WTC11 (cell line): Measurements from ENCODE around the gene NUDT17. TPM values are rescaled to one million over a fixed set of nuclear protein-coding genes. Genes with fewer than 3 reads are reported as not detected.

ENCODE experiments used
- ATAC-seq: fragments of 200-7000 bp; cut with Tn5 transposase; 2 replicates; pipeline ENCODE4 v1.10.0; 2021; ENCODE audit warnings: mild to moderate bottlenecking, moderate library complexity
- CTCF ChIA-PET: fragments of 300-600 bp; sonication (Branson Sonifier 250); formaldehyde crosslinking; loops from one replicate; lab custom pipeline; 2021; ENCODE audit warnings: antibody characterized with exemption; lab: Charles Lee
- POLR2A ChIA-PET: fragments of 350-600 bp; sonication (Branson Sonifier 250); formaldehyde crosslinking; loops from one replicate; lab custom pipeline; 2021; ENCODE audit warnings: antibody characterized with exemption; lab: Charles Lee
- DNase-seq: peaks from one replicate; pipeline ENCODE4 v3.0.0; 2021; ENCODE audit warnings: low spot score
- H3K27ac Mint-ChIP-seq: 2 replicates; pipeline ENCODE4 v1.8.0; 2021; ENCODE audit warnings: mixed read lengths
- H3K27me3 Mint-ChIP-seq: 2 replicates; pipeline ENCODE4 v1.8.0; 2021; ENCODE audit warnings: low read depth, mild to moderate bottlenecking, moderate library complexity, mixed read lengths
- H3K36me3 Mint-ChIP-seq: 2 replicates; pipeline ENCODE4 v1.8.0; 2021; ENCODE audit warnings: mixed read lengths
- H3K4me1 Mint-ChIP-seq: 2 replicates; pipeline ENCODE4 v1.8.0; 2022; ENCODE audit warnings: mixed read lengths
- H3K4me3 Mint-ChIP-seq: 2 replicates; pipeline ENCODE4 v1.8.0; 2021; ENCODE audit warnings: mild to moderate bottlenecking, moderate library complexity, mixed read lengths
- H3K9me3 Mint-ChIP-seq: 2 replicates; pipeline ENCODE4 v1.8.0; 2021; ENCODE audit warnings: mixed read lengths
- ERG ChIP-seq: fragments of 250-450 bp; sonication (Bioruptor Pico); IDR thresholded peaks from 2 replicates; pipeline ENCODE4 v1.8.0; 2021; ENCODE audit warnings: mild to moderate bottlenecking
- ESRRA ChIP-seq: sonication (generic); formaldehyde crosslinking; IDR thresholded peaks from 2 replicates; pipeline ENCODE4 v1.8.1; 2022; ENCODE audit warnings: mild to moderate bottlenecking, missing genetic modification reagents, borderline replicate concordance
- ETV6 ChIP-seq: sonication (generic); formaldehyde crosslinking; IDR thresholded peaks from 2 replicates; pipeline ENCODE4 v1.8.1; 2022; ENCODE audit warnings: mild to moderate bottlenecking, missing genetic modification reagents
- FOXP1 ChIP-seq: sonication (generic); formaldehyde crosslinking; IDR thresholded peaks from 2 replicates; pipeline ENCODE4 v1.8.0; 2022; ENCODE audit warnings: missing genetic modification reagents, mild to moderate bottlenecking, moderate library complexity, borderline replicate concordance
- GABPB1 ChIP-seq: sonication (generic); formaldehyde crosslinking; IDR thresholded peaks from 2 replicates; pipeline ENCODE4 v1.8.1; 2023; ENCODE audit warnings: mild to moderate bottlenecking, missing genetic modification reagents
- GRHL2 ChIP-seq: fragments of 250-450 bp; sonication (Bioruptor Pico); IDR thresholded peaks from 2 replicates; pipeline ENCODE4 v1.8.0; 2022; ENCODE audit warnings: mild to moderate bottlenecking, moderate library complexity; ENCODE audit not compliant: insufficient replicate concordance, severe bottlenecking
- GTF2I ChIP-seq: fragments of 250-450 bp; sonication (Bioruptor Pico); conservative IDR thresholded peaks from 2 replicates; pipeline ENCODE4 v1.4.0; 2021; ENCODE audit warnings: mild to moderate bottlenecking
- HMGXB4 ChIP-seq: sonication (generic); formaldehyde crosslinking; IDR thresholded peaks from 2 replicates; pipeline ENCODE4 v1.8.1; 2023; ENCODE audit warnings: mild to moderate bottlenecking, moderate library complexity, missing genetic modification reagents
- JAZF1 ChIP-seq: fragments of 250-450 bp; sonication (Bioruptor Pico); IDR thresholded peaks from 2 replicates; pipeline ENCODE4 v1.9.0; 2021; ENCODE audit warnings: moderate library complexity, mild to moderate bottlenecking, inconsistent platforms
- MAX ChIP-seq: sonication (generic); formaldehyde crosslinking; IDR thresholded peaks from 2 replicates; pipeline ENCODE4 v1.8.0; 2022; ENCODE audit warnings: mild to moderate bottlenecking, missing genetic modification reagents
- NFYB ChIP-seq: sonication (generic); formaldehyde crosslinking; conservative IDR thresholded peaks from 2 replicates; pipeline ENCODE4 v1.8.0; 2022; ENCODE audit warnings: low read depth, missing genetic modification reagents
- NR3C1 ChIP-seq: sonication (generic); formaldehyde crosslinking; conservative IDR thresholded peaks from 2 replicates; pipeline ENCODE4 v1.8.1; 2023; ENCODE audit warnings: low read depth, mild to moderate bottlenecking, missing genetic modification reagents
- RELA ChIP-seq: sonication (generic); formaldehyde crosslinking; IDR thresholded peaks from 2 replicates; pipeline ENCODE4 v1.8.1; 2022; ENCODE audit warnings: missing genetic modification reagents, mild to moderate bottlenecking, borderline replicate concordance
- TEAD4 ChIP-seq: sonication (generic); formaldehyde crosslinking; IDR thresholded peaks from 2 replicates; pipeline ENCODE4 v1.8.0; 2022; ENCODE audit warnings: mild to moderate bottlenecking, missing genetic modification reagents
- ZNF121 ChIP-seq: sonication (generic); formaldehyde crosslinking; IDR thresholded peaks from 2 replicates; pipeline ENCODE4 v1.8.0; 2023; ENCODE audit warnings: missing genetic modification reagents
- ZNF232 ChIP-seq: sonication (generic); formaldehyde crosslinking; IDR thresholded peaks from 2 replicates; pipeline ENCODE4 v1.8.0; 2022; ENCODE audit warnings: mild to moderate bottlenecking, missing genetic modification reagents
- ZNF281 ChIP-seq: sonication (generic); formaldehyde crosslinking; IDR thresholded peaks from 2 replicates; pipeline ENCODE4 v1.8.0; 2023; ENCODE audit warnings: mild to moderate bottlenecking, missing genetic modification reagents
- total RNA-seq: library from RNA; stranded (reverse); gene quantifications from 3 replicates; pipeline ENCODE4 v1.2.3, GENCODE V29; 2021
- TF ChIP-seq, protein P1 (sequence below): sonication (generic); formaldehyde crosslinking; conservative IDR thresholded peaks from 2 replicates; pipeline ENCODE4 v1.8.1; 2022; ENCODE audit warnings: mild to moderate bottlenecking, missing genetic modification reagents
- TF ChIP-seq, protein P2 (sequence below): sonication (generic); formaldehyde crosslinking; IDR thresholded peaks from 2 replicates; pipeline ENCODE4 v1.8.0; 2022; ENCODE audit warnings: mild to moderate bottlenecking, missing genetic modification reagents
- TF ChIP-seq, protein P3 (sequence below): sonication (generic); formaldehyde crosslinking; IDR thresholded peaks from 2 replicates; pipeline ENCODE4 v1.8.1; 2022; ENCODE audit warnings: low read depth, missing genetic modification reagents, borderline replicate concordance
- TF ChIP-seq, protein P4 (sequence below): fragments of 200-600 bp; IDR thresholded peaks from 2 replicates; pipeline ENCODE4 v1.8.0; 2022; ENCODE audit warnings: antibody characterized with exemption

NUDT17 gene
- total RNA-seq, 1 experiment from 2014 or later: 2.7 TPM

DNA sequence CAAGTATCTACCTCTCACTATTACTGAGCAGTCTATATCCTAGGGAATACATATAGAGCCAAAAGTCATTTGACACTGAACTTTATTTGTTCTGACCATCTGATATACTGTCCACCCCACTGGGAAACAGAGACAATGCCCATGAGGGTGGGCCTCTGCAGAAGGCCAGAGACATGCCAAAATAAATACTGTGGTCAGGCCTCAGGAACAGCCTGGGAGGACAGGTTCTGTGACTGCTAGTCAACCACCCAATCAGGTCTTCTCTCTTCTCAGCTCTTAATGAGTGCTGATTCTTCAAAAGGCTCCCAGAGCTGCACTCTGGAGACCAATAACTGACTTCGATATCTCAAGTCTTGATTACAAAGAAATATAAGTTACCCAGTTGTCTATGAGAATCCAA, 45.7 kb downstream of the NUDT17 start:
- Mint-ChIP-seq H3K9me3 (no peaks in the 10 kb centered on the region), H3K36me3 (no peaks in the 10 kb centered on the region), H3K4me1 (peaks cover 29% of the 10 kb centered on the region), H3K27me3 (peaks cover 12% of the 10 kb centered on the region), H3K27ac (no peak overlapping the region), H3K4me3 (no peak overlapping the region)
- CTCF ChIA-PET: interaction anchor here (0.5 to 3.7 kb wide), 39 partner anchors 10 to 155 kb away, joined by 3 to 93 read pairs (median 8); partner anchors contain the start of genes ANKRD34A, HJV, ITGA10 and LIX1L
- TF ChIP-seq GRHL2 (CRISPR knock-in tag) (no peak), GTF2I (CRISPR knock-in tag) (no peak), NFYB (no peak), TEAD4 (no peak), ZNF121 (CRISPR knock-in tag) (no peak), ZNF281 (CRISPR knock-in tag) (no peak), MAX (no peak), HMGXB4 (CRISPR knock-in tag) (no peak), ERG (CRISPR knock-in tag) (no peak), NR3C1 (no peak), ZNF232 (CRISPR knock-in tag) (no peak)
- TF ChIP-seq, protein P1, sequence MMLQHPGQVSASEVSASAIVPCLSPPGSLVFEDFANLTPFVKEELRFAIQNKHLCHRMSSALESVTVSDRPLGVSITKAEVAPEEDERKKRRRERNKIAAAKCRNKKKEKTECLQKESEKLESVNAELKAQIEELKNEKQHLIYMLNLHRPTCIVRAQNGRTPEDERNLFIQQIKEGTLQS (CRISPR knock-in tag): no peak
- TF ChIP-seq, protein P2, sequence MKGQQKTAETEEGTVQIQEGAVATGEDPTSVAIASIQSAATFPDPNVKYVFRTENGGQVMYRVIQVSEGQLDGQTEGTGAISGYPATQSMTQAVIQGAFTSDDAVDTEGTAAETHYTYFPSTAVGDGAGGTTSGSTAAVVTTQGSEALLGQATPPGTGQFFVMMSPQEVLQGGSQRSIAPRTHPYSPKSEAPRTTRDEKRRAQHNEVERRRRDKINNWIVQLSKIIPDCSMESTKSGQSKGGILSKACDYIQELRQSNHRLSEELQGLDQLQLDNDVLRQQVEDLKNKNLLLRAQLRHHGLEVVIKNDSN (CRISPR knock-in tag): no peak
- TF ChIP-seq, protein P3, sequence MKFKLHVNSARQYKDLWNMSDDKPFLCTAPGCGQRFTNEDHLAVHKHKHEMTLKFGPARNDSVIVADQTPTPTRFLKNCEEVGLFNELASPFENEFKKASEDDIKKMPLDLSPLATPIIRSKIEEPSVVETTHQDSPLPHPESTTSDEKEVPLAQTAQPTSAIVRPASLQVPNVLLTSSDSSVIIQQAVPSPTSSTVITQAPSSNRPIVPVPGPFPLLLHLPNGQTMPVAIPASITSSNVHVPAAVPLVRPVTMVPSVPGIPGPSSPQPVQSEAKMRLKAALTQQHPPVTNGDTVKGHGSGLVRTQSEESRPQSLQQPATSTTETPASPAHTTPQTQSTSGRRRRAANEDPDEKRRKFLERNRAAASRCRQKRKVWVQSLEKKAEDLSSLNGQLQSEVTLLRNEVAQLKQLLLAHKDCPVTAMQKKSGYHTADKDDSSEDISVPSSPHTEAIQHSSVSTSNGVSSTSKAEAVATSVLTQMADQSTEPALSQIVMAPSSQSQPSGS (CRISPR knock-in tag): no peak
- DNase-seq (no peak), ATAC-seq (no peak)
- POLR2A ChIA-PET: interaction anchor here (1.0 to 1.8 kb wide), 4 partner anchors 17 to 46 kb away, joined by 5 to 14 read pairs (median 6); partner anchors contain the start of genes NUDT17, PIAS3 and RBM8A

DNA sequence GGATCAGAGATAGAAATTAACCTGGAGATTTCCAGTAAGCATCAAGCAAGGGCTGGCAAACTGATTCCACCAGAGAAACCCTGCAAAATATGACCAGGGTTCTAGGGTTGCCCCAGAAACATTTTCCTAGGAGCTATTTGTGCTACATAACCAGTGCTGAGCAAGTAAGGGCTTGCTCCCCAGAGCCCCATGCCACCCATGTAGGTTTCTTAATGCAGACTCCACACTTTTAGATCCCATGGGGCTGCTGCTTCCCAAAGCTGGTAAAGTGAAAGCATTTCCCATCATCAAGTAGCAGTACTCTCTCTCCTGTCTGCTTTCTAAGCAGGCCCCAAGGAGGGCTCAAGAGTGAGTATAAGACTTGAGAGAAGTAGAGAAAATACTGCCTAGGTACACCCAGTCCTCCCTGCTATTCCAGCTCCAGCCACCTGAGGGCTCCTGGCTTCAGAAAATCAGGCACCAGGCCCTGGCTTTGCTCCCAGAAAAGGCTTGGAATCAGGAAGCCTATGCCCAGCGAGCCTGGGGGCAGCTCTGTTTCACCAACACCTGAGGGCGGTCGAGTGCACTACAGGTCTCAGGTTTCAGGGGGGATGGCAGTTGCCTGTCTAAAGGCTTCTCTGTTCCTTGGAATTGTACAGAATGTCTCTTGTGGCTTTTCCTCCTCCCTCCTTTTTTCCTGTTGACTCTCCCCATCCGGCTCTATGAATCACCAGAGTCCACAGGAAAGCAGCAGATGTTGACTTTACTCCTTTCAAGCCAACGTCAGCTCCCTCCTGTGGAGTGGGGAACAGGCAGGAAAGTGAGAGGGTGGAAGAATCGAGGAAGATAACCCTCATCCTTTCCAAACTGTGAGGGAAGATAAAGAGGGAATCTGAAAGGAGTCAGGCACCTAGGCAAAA, 46.4 kb downstream of the NUDT17 start:
- H3K4me1 Mint-ChIP-seq: peaks cover 25% of the 10 kb centered on the region
- peak overlapping the region; percentile 95 for H3K27ac Mint-ChIP-seq
- ChIA-PET POLR2A (interaction anchor here (1.0 to 1.8 kb wide), 7 partner anchors 16 to 88 kb away, joined by 4 to 14 read pairs (median 5); partner anchors contain the start of genes ANKRD34A, NUDT17, PIAS3 and POLR3GL), CTCF (interaction anchor here (0.5 to 3.7 kb wide), 51 partner anchors 9 to 154 kb away, joined by 3 to 93 read pairs (median 5); partner anchors contain the start of genes ANKRD34A, HJV, ITGA10 and LIX1L)
- peaks cover 15% of the 10 kb centered on the region for H3K27me3 Mint-ChIP-seq
- H3K9me3 Mint-ChIP-seq: no peaks in the 10 kb centered on the region
- H3K36me3 Mint-ChIP-seq: no peaks in the 10 kb centered on the region
- peak; percentile 98 for DNase-seq
- peak; percentile 100 for ATAC-seq
- H3K4me3 Mint-ChIP-seq: peak overlapping the region; percentile 62
- peak; percentile 70; the same call in 1 of the 2 replicates for TF ChIP-seq ETV6 (CRISPR knock-in tag)
- TF ChIP-seq JAZF1: no peak
- no peak for TF ChIP-seq GRHL2 (CRISPR knock-in tag)
- TF ChIP-seq, protein P2 (CRISPR knock-in tag): no peak
- TF ChIP-seq GABPB1 (CRISPR knock-in tag): peak; percentile 53
- TF ChIP-seq, protein P4, sequence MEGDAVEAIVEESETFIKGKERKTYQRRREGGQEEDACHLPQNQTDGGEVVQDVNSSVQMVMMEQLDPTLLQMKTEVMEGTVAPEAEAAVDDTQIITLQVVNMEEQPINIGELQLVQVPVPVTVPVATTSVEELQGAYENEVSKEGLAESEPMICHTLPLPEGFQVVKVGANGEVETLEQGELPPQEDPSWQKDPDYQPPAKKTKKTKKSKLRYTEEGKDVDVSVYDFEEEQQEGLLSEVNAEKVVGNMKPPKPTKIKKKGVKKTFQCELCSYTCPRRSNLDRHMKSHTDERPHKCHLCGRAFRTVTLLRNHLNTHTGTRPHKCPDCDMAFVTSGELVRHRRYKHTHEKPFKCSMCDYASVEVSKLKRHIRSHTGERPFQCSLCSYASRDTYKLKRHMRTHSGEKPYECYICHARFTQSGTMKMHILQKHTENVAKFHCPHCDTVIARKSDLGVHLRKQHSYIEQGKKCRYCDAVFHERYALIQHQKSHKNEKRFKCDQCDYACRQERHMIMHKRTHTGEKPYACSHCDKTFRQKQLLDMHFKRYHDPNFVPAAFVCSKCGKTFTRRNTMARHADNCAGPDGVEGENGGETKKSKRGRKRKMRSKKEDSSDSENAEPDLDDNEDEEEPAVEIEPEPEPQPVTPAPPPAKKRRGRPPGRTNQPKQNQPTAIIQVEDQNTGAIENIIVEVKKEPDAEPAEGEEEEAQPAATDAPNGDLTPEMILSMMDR: peak; percentile 85
- no peak for TF ChIP-seq FOXP1 (CRISPR knock-in tag)
- TF ChIP-seq ESRRA: no peak
- TF ChIP-seq MAX: no peak
- no peak for TF ChIP-seq RELA (CRISPR knock-in tag)
